SK-N-SH (cell line): ENCODE measurements around the gene TRIM40.

Experiments used
- EP300 ChIP-seq, 2 experiments: IDR thresholded peaks; 2 replicates each; pipeline versions ENCODE4 v1.4.0 to v1.6.1; 2012; ENCODE audit warnings: borderline replicate concordance in 1 of 2, low read depth in 1 of 2, low read length in 1 of 2
- NFIC ChIP-seq: IDR thresholded peaks from 2 replicates; pipeline ENCODE4 v1.4.0; 2012; ENCODE audit warnings: borderline replicate concordance
- POLR2AphosphoS5 ChIP-seq: IDR thresholded peaks from 2 replicates; pipeline ENCODE4 v1.6.1; 2012; ENCODE audit warnings: low read depth, low read length
- RAD21 ChIP-seq: IDR thresholded peaks from 2 replicates; pipeline ENCODE4 v1.6.1; 2012; ENCODE audit warnings: mild to moderate bottlenecking, low read length
- TF ChIP-seq, protein P1 (sequence below): IDR thresholded peaks from 2 replicates; pipeline ENCODE4 v1.4.0; 2012; ENCODE audit warnings: low read depth
- TF ChIP-seq, protein P2 (sequence below): fragments of 150-350 bp; IDR thresholded peaks from 2 replicates; pipeline ENCODE4 v1.6.1; 2017; ENCODE audit warnings: antibody characterized with exemption, low read length, low read depth, borderline replicate concordance
- TF ChIP-seq, protein P3 (sequence below): fragments of 200-600 bp; sonication (generic); IDR thresholded peaks from 2 replicates; pipeline ENCODE4 v1.6.1; 2017; ENCODE audit warnings: antibody characterized with exemption, mild to moderate bottlenecking, moderate library complexity
- TF ChIP-seq, protein P4 (sequence below): IDR thresholded peaks from 2 replicates; pipeline ENCODE4 v1.6.1; 2012; ENCODE audit warnings: mild to moderate bottlenecking, low read depth, low read length, moderate library complexity

DNA sequence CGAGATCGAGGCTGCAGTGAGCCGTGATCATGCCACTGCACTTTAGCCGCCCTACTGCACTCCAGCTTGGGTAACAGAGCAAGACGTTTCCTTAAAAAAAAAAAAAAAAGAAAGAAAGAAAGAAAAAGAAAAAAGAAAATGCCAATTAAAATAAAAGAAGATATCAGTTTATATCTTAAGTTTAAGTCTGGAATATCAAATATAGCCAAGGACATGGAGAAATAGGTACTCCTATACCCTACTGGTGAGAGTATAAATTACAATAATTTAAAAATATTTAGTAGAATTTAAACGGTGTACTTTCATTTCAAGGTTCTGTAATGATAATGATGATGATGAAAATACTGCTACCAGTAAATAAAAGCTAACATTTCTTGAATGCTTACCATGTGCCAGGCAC lies 19.2 kb upstream of the TRIM40 start:
- TF ChIP-seq, protein P1, sequence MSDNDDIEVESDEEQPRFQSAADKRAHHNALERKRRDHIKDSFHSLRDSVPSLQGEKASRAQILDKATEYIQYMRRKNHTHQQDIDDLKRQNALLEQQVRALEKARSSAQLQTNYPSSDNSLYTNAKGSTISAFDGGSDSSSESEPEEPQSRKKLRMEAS: no peak
- TF ChIP-seq, protein P2, sequence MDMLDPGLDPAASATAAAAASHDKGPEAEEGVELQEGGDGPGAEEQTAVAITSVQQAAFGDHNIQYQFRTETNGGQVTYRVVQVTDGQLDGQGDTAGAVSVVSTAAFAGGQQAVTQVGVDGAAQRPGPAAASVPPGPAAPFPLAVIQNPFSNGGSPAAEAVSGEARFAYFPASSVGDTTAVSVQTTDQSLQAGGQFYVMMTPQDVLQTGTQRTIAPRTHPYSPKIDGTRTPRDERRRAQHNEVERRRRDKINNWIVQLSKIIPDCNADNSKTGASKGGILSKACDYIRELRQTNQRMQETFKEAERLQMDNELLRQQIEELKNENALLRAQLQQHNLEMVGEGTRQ: no peak
- no peak for TF ChIP-seq POLR2AphosphoS5
- no peak for TF ChIP-seq NFIC
- no peak for TF ChIP-seq RAD21
- TF ChIP-seq, protein P3, sequence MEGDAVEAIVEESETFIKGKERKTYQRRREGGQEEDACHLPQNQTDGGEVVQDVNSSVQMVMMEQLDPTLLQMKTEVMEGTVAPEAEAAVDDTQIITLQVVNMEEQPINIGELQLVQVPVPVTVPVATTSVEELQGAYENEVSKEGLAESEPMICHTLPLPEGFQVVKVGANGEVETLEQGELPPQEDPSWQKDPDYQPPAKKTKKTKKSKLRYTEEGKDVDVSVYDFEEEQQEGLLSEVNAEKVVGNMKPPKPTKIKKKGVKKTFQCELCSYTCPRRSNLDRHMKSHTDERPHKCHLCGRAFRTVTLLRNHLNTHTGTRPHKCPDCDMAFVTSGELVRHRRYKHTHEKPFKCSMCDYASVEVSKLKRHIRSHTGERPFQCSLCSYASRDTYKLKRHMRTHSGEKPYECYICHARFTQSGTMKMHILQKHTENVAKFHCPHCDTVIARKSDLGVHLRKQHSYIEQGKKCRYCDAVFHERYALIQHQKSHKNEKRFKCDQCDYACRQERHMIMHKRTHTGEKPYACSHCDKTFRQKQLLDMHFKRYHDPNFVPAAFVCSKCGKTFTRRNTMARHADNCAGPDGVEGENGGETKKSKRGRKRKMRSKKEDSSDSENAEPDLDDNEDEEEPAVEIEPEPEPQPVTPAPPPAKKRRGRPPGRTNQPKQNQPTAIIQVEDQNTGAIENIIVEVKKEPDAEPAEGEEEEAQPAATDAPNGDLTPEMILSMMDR: peak; percentile 35; the same call in 1 of the 2 replicates
- TF ChIP-seq EP300 (IDR thresholded peaks at IDR 0.05; ENCODE audit: borderline replicate concordance in 1 of 2, low read depth in 1 of 2, low read length in 1 of 2): no peak
- TF ChIP-seq, protein P4, sequence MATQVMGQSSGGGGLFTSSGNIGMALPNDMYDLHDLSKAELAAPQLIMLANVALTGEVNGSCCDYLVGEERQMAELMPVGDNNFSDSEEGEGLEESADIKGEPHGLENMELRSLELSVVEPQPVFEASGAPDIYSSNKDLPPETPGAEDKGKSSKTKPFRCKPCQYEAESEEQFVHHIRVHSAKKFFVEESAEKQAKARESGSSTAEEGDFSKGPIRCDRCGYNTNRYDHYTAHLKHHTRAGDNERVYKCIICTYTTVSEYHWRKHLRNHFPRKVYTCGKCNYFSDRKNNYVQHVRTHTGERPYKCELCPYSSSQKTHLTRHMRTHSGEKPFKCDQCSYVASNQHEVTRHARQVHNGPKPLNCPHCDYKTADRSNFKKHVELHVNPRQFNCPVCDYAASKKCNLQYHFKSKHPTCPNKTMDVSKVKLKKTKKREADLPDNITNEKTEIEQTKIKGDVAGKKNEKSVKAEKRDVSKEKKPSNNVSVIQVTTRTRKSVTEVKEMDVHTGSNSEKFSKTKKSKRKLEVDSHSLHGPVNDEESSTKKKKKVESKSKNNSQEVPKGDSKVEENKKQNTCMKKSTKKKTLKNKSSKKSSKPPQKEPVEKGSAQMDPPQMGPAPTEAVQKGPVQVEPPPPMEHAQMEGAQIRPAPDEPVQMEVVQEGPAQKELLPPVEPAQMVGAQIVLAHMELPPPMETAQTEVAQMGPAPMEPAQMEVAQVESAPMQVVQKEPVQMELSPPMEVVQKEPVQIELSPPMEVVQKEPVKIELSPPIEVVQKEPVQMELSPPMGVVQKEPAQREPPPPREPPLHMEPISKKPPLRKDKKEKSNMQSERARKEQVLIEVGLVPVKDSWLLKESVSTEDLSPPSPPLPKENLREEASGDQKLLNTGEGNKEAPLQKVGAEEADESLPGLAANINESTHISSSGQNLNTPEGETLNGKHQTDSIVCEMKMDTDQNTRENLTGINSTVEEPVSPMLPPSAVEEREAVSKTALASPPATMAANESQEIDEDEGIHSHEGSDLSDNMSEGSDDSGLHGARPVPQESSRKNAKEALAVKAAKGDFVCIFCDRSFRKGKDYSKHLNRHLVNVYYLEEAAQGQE: no peak
